Trophoblast cell (in vitro differentiated cells and primary cell): ENCODE results near the gene G3BP2. TPM values are rescaled to one million over a fixed set of nuclear protein-coding genes. Genes with fewer than 3 reads are reported as not detected.
A peak's percentile ranks its signal among the peaks of the same experiment; 100 is the strongest.

ENCODE experiments used
- DNase-seq, 2 donors: peaks; one replicate each; pipeline ENCODE4 v3.0.0-alpha.2; 2016
- H2AFZ ChIP-seq: 2 replicates; pipeline ENCODE4 v1.6.1; 2013; ENCODE audit warnings: low read length, moderate library complexity, mild to moderate bottlenecking; ENCODE audit not compliant: insufficient read depth, poor library complexity
- H2AK5ac ChIP-seq: 2 replicates; pipeline ENCODE4 v1.6.1; 2013; ENCODE audit warnings: mild to moderate bottlenecking, low read length
- H2BK120ac ChIP-seq: 2 replicates; pipeline ENCODE4 v1.6.1; 2013; ENCODE audit warnings: low read length, mild to moderate bottlenecking, moderate library complexity; ENCODE audit not compliant: insufficient read depth, poor library complexity
- H2BK12ac ChIP-seq: 2 replicates; pipeline ENCODE4 v1.6.1; 2013; ENCODE audit warnings: mild to moderate bottlenecking, low read length, moderate library complexity
- H2BK5ac ChIP-seq: 2 replicates; pipeline ENCODE4 v1.6.1; 2013; ENCODE audit warnings: low read length, low read depth, moderate library complexity, mild to moderate bottlenecking; ENCODE audit not compliant: poor library complexity
- H3K14ac ChIP-seq: 2 replicates; pipeline ENCODE4 v1.6.1; 2013; ENCODE audit warnings: mild to moderate bottlenecking, low read length
- H3K18ac ChIP-seq: 2 replicates; pipeline ENCODE4 v1.6.1; 2013; ENCODE audit warnings: mild to moderate bottlenecking, low read length
- H3K23ac ChIP-seq: 2 replicates; pipeline ENCODE4 v1.6.1; 2013; ENCODE audit warnings: low read length
- H3K27ac ChIP-seq: 2 replicates; pipeline ENCODE4 v1.5.1; 2013; ENCODE audit warnings: low read depth, mild to moderate bottlenecking, inconsistent platforms, low read length, moderate library complexity
- H3K27me3 ChIP-seq: 2 replicates; pipeline ENCODE4 v1.6.1; 2013; ENCODE audit warnings: inconsistent platforms, mild to moderate bottlenecking, low read length, moderate library complexity; ENCODE audit not compliant: insufficient read depth
- H3K36me3 ChIP-seq, 2 experiments: 1 replicate in 1 of 2; 2 replicates in 1 of 2; pipeline ENCODE4 v1.6.1; 2013; ENCODE audit warnings: low read length in 2 of 2, mild to moderate bottlenecking in 2 of 2, moderate library complexity in 1 of 2; ENCODE audit not compliant: insufficient read depth in 2 of 2, control insufficient read depth in 1 of 2
- H3K4ac ChIP-seq: 2 replicates; pipeline ENCODE4 v1.6.1; 2013; ENCODE audit warnings: low read depth, mild to moderate bottlenecking, low read length, moderate library complexity
- H3K4me1 ChIP-seq, 2 experiments: 1 replicate in 1 of 2; 2 replicates in 1 of 2; pipeline ENCODE4 v1.6.1; 2013; ENCODE audit warnings: low read length in 2 of 2, mild to moderate bottlenecking in 2 of 2, moderate library complexity in 1 of 2; ENCODE audit not compliant: insufficient read depth in 2 of 2, control insufficient read depth in 1 of 2
- H3K4me2 ChIP-seq: 2 replicates; pipeline ENCODE4 v1.6.1; 2013; ENCODE audit warnings: inconsistent platforms, mild to moderate bottlenecking, low read length, moderate library complexity
- H3K4me3 ChIP-seq: 2 replicates; pipeline ENCODE4 v1.5.1; 2013; ENCODE audit warnings: mild to moderate bottlenecking, low read depth, low read length, inconsistent platforms
- H3K79me1 ChIP-seq: one replicate; pipeline ENCODE4 v1.6.1; 2013; ENCODE audit warnings: low read length
- H3K79me2 ChIP-seq: 2 replicates; pipeline ENCODE4 v1.6.1; 2013; ENCODE audit warnings: low read length, mild to moderate bottlenecking; ENCODE audit not compliant: control insufficient read depth, insufficient read depth, poor library complexity
- H3K9ac ChIP-seq: 2 replicates; pipeline ENCODE4 v1.6.1; 2013; ENCODE audit warnings: mild to moderate bottlenecking, low read length
- H3K9me3 ChIP-seq: 2 replicates; pipeline ENCODE4 v1.6.1; 2013; ENCODE audit warnings: low read depth, mild to moderate bottlenecking, control low read depth, inconsistent platforms, low read length; ENCODE audit not compliant: insufficient read depth
- H4K12ac ChIP-seq: 2 replicates; pipeline ENCODE4 v1.6.1; 2013; ENCODE audit warnings: low read depth, mild to moderate bottlenecking, low read length, moderate library complexity
- H4K8ac ChIP-seq: 2 replicates; pipeline ENCODE4 v1.6.1; 2013; ENCODE audit warnings: low read depth, mild to moderate bottlenecking, low read length, moderate library complexity
- H4K91ac ChIP-seq: one replicate; pipeline ENCODE4 v1.6.1; 2013; ENCODE audit warnings: low read depth, mild to moderate bottlenecking, low read length, moderate library complexity
- WGBS: extraction: QIAGEN DNeasy Blood & Tissue Kit; methylation state at CpG from one replicate; pipeline ENCODE4 v1.1.7; 2013; ENCODE audit warnings: missing lambda C conversion rate; ENCODE audit not compliant: insufficient read length, insufficient coverage; ENCODE audit errors: extremely low coverage; 5-methylcytosine and 5-hydroxymethylcytosine counted together
- polyA plus RNA-seq: library from polyadenylated mRNA; stranded (reverse); fragments of 200-250 nt; gene quantifications from 2 replicates; pipeline ENCODE4 v1.2.3, GENCODE V29; 2013

Gene G3BP2
- polyA plus RNA-seq, result 96.0 and 96.1 TPM in 2 replicates

DNA sequence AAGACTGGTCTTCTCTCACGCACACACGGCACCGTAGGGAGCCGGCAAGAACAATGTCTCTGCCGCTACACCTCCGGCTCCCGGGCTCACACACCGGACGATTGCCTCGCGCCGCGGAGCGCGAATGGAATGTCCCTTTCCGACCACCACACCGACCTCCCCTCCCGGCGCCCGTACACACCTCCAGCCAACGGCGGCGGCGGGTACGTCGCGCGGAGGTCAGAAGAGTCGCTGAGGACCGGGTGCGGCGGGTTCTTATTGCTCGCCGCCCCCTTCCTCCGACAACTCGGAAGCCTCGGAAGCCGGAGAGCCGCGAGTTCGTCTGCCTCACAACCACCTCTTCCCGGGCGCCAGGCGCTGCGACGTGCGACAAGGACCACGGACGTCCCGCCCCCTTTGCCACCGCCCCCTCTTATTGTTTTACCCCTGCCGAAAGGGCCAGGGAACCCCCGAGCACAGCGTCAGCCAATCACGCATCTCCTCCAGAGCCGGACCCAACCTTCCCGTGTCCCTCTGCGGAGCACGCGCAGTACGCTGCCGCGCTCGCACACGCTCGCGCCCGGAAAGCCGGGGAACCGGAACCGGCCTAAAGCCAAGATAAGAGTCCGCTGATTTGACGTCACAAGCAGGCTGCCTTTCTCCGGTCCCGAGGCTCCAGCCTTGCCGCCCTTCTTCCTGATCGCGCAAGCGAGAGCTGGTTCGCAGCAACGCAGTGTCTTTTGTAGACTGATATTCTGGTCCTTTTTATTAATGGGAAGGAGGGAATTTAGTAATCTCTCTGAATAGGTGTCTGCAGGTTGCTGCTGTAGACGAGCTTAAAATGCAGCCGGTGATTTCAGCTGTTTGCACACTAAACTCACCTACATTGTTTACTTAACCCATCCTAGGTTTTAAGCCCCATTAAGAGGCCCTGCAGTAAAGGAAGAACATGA lies at the start of gene G3BP2:
Gene G3BP2, minus strand, starts transcription at position 385 of the 932 bp plus-strand sequence. CDS start 11,386 bp downstream, outside the sequence.
- no peaks in the 10 kb centered on the region for H3K9me3 ChIP-seq
- peaks cover 0 to 2% of the 10 kb centered on the region in 2 experiments for H3K36me3 ChIP-seq
- DNase-seq, result peak; percentile 98 to 99
- no peak within 1 kb of the TSS for H2BK12ac ChIP-seq
- peak within 1 kb of the TSS; percentile 54 for H2BK120ac ChIP-seq
- H3K27me3 ChIP-seq, result no peaks in the 10 kb centered on the region
- peak within 1 kb of the TSS; percentile 73 for H4K12ac ChIP-seq
- peak within 1 kb of the TSS; percentile 87 for H3K27ac ChIP-seq
- H4K91ac ChIP-seq, result peak within 1 kb of the TSS; percentile 78
- no CpG with 5 or more reads among the region's 83 CpGs for WGBS
- H3K79me2 ChIP-seq, result peaks cover 10% of the 10 kb centered on the region
- H3K18ac ChIP-seq, result peak within 1 kb of the TSS; percentile 73
- peak within 1 kb of the TSS; percentile 92 for H3K4ac ChIP-seq
- H3K4me1 ChIP-seq, result peaks cover 0 to 4% of the 10 kb centered on the region in 2 experiments
- peak within 1 kb of the TSS; percentile 28 for H2AK5ac ChIP-seq
- H3K14ac ChIP-seq, result peak within 1 kb of the TSS; percentile 87
- peak within 1 kb of the TSS; percentile 59 for H3K4me2 ChIP-seq
- H3K9ac ChIP-seq, result peak within 1 kb of the TSS; percentile 68
- peaks cover 12% of the 10 kb centered on the region for H3K79me1 ChIP-seq
- peak within 1 kb of the TSS; percentile 57 for H2AFZ ChIP-seq
- peak within 1 kb of the TSS; percentile 72 for H2BK5ac ChIP-seq
- peak within 1 kb of the TSS; percentile 88 for H3K4me3 ChIP-seq
- no peak within 1 kb of the TSS for H3K23ac ChIP-seq
- H4K8ac ChIP-seq, result peak within 1 kb of the TSS; percentile 79

DNA sequence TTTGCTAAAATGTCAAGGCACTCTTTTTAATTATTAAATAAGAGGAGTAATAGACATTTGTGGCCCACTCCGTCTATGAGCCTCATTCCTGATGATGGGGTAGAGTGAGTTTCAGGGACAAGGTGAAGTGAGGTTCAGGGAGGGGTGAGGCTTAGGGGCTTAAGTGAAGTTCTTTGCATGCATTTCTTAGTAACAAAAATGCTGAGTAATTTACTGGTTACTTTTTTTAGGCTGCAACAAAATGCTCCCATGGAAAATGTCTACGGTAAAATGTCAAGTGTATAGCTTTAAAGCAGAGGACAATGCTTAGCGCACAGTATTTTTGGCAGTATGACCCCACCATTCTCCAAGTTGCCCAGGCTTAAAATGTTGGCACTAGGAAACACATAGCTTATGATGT lies 49.2 kb upstream of the G3BP2 start:
- peaks cover 10% of the 10 kb centered on the region for H3K79me1 ChIP-seq
- H4K91ac ChIP-seq, result no peak overlapping the region
- H3K27me3 ChIP-seq, result no peaks in the 10 kb centered on the region
- H3K9me3 ChIP-seq, result no peaks in the 10 kb centered on the region
- no peak overlapping the region for H3K18ac ChIP-seq
- no peak overlapping the region for H2BK120ac ChIP-seq
- no peak overlapping the region for H4K12ac ChIP-seq
- no CpG with 5 or more reads among the region's 3 CpGs for WGBS
- H3K14ac ChIP-seq, result no peak overlapping the region
- no peak overlapping the region for H3K23ac ChIP-seq
- no peak overlapping the region for H3K4me2 ChIP-seq
- H2AFZ ChIP-seq, result no peak overlapping the region
- no peak overlapping the region for H3K27ac ChIP-seq
- H2BK5ac ChIP-seq, result no peak overlapping the region
- H3K36me3 ChIP-seq, result no peaks in the 10 kb centered on the region
- no peak overlapping the region for H2AK5ac ChIP-seq
- peaks cover 14% of the 10 kb centered on the region for H3K79me2 ChIP-seq
- H2BK12ac ChIP-seq, result no peak overlapping the region
- H3K4ac ChIP-seq, result no peak overlapping the region
- no peak overlapping the region for H3K9ac ChIP-seq
- DNase-seq, result no peak
- H3K4me3 ChIP-seq, result no peak overlapping the region
- no peak overlapping the region for H4K8ac ChIP-seq
- H3K4me1 ChIP-seq, result peaks cover 0 to 8% of the 10 kb centered on the region in 2 experiments

DNA sequence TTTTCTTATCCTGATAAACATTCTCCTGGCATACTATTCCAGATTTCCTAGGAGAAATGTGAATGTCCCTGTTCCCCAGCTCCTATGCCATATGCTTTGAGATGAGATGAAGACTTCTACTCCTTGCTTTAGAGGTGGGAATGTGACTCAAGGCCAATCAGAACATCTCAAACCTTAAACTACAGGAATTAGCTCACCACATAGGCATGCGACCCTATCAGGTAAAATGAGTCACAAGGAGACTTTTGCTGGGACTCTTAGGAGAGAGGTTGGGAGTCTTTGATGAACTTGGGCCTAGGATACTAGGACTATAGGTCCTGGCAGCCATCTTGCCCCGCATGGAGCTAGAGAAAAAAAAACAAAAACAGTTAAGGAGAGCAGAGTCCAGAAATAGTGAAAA lies 45.3 kb upstream of the G3BP2 start:
- no CpG with 5 or more reads among the region's 2 CpGs for WGBS

DNA sequence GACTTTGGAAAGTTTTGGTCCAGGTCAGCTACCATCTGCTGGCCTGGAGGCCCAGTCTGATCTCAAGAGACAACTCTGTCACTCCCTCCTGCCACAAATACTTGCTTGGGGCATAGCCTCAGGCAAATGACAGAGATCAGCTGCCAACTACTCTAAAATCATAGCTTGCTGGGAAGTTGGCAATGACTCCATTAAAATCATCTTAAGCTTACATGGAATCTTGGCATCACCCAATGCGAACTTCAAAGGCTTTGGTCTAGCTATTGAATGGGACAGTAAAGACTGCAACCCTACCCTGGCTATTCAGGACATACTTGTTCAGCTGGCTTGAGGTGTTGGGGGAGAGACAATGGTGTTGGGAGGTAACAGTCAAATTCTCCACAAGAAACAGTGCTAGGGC lies 44.2 kb upstream of the G3BP2 start:
- Histone ChIP-seq H3K4me3 (no peak overlapping the region), H4K12ac (no peak overlapping the region), H3K4ac (no peak overlapping the region), H2AK5ac (no peak overlapping the region), H3K23ac (no peak overlapping the region), H4K8ac (no peak overlapping the region), H3K79me2 (no peaks in the 10 kb centered on the region), H3K9me3 (no peaks in the 10 kb centered on the region), H3K27me3 (no peaks in the 10 kb centered on the region), H4K91ac (no peak overlapping the region), H3K79me1 (no peaks in the 10 kb centered on the region), H2BK5ac (no peak overlapping the region), H2BK12ac (no peak overlapping the region), H2BK120ac (no peak overlapping the region), H3K14ac (no peak overlapping the region), H2AFZ (no peak overlapping the region), H3K36me3 (no peaks in the 10 kb centered on the region), H3K9ac (no peak overlapping the region), H3K27ac (no peak overlapping the region), H3K4me1 (peaks cover 2 to 10% of the 10 kb centered on the region in 2 experiments), H3K18ac (no peak overlapping the region), H3K4me2 (no peak overlapping the region)
- no CpG with 5 or more reads among the region's 1 CpG for WGBS
- peak; percentile 38 to 80 for DNase-seq

More for the DNA sequence above, 45.3 kb upstream of the G3BP2 start:
- no peaks in the 10 kb centered on the region for H3K27me3 ChIP-seq
- H3K79me1 ChIP-seq, result no peaks in the 10 kb centered on the region
- H3K36me3 ChIP-seq, result no peaks in the 10 kb centered on the region
- no peak overlapping the region for H2AK5ac ChIP-seq
- no peak overlapping the region for H2BK120ac ChIP-seq
- H3K4me1 ChIP-seq, result peaks cover 2 to 15% of the 10 kb centered on the region in 2 experiments
- no peak overlapping the region for H2BK12ac ChIP-seq
- H3K79me2 ChIP-seq, result no peaks in the 10 kb centered on the region
- no peak overlapping the region for H3K4ac ChIP-seq
- H3K14ac ChIP-seq, result no peak overlapping the region
- peak; percentile 88 to 96 for DNase-seq
- H3K18ac ChIP-seq, result no peak overlapping the region
- H2AFZ ChIP-seq, result no peak overlapping the region
- H4K12ac ChIP-seq, result no peak overlapping the region
- no peak overlapping the region for H2BK5ac ChIP-seq
- no peak overlapping the region for H3K4me2 ChIP-seq
- H3K4me3 ChIP-seq, result no peak overlapping the region
- H3K9ac ChIP-seq, result no peak overlapping the region
- H4K8ac ChIP-seq, result no peak overlapping the region
- no peak overlapping the region for H4K91ac ChIP-seq
- no peak overlapping the region for H3K27ac ChIP-seq
- H3K23ac ChIP-seq, result no peak overlapping the region
- no peaks in the 10 kb centered on the region for H3K9me3 ChIP-seq
